NCI-H345 (cell line): ENCODE data around the gene OR51B6.
"Not testable (repeated sequence)": the region's sequence is repeated elsewhere in the genome, so short reads cannot be mapped to it uniquely, and the experiment has no call there.

Source experiments
- DNase-seq: peaks from one replicate; lab custom pipeline; 2025; lab: John Stamatoyannopoulos, UW

OR51B6 gene, protein sequence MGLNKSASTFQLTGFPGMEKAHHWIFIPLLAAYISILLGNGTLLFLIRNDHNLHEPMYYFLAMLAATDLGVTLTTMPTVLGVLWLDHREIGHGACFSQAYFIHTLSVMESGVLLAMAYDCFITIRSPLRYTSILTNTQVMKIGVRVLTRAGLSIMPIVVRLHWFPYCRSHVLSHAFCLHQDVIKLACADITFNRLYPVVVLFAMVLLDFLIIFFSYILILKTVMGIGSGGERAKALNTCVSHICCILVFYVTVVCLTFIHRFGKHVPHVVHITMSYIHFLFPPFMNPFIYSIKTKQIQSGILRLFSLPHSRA

DNA sequence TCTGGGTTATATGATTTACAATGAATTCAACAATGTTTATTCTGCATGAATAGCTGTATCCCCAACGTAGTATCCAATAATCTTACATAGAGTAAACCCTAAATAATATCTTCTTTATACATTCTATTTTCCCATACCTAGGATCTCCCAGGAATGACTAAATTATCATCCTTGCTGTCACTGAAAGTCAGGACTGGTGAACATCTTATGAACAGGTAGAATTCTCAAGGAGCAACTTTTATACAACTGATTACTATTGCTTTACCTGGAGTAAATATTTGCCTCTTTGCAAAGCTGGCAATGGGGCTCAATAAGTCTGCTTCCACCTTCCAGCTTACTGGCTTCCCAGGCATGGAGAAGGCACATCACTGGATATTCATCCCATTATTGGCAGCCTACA is at the start of gene OR51B6:
Gene OR51B6, plus strand, starts transcription at position 301 of the 400 bp plus-strand sequence. Its CDS starts 0 bp downstream, at position 301.
- DNase-seq, result no peak

DNA sequence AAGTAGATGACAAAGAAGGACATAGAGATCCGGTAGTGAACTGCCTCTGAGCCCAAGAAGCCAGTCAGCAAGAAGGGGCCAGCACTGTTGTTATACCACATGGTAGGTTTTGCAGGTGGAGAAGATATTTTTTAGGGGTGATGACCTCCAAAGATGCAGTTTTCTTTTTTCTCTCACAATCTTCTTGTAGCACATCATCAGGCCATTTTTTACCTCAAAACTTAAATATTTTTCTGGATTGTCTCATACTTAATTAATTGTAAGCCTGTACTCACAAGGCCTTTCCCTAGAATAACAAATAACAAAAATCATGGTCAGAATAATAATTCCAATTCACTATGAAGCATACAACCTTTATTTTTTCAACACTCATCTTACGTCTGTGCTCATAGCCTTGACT is 49.5 kb upstream of the OR51B6 start, which contains the start of gene OR51B4:
Gene OR51B4, minus strand, starts transcription at position 101 of the 400 bp plus-strand sequence. Its CDS starts 0 bp downstream, at position 101.
- no peak for DNase-seq

DNA sequence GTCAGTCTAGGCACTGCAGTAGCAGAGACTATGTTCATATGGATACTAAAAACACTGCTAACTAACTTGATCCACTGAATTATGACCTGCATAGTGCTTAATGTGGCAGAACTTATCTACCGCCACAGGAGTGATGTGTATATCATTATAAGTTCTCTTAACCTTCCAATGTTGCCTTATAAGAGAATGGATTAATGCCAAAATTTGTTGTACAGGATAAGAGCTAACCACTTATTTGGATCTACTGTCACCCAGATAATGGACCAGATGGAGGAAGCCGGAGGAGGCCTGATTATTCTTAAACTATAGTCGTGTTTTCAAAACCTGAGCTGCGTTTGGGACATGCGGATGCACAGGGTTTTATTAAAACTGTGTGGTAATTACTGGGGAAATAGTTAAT is 47.7 kb upstream of the OR51B6 start:
- no peak for DNase-seq

DNA sequence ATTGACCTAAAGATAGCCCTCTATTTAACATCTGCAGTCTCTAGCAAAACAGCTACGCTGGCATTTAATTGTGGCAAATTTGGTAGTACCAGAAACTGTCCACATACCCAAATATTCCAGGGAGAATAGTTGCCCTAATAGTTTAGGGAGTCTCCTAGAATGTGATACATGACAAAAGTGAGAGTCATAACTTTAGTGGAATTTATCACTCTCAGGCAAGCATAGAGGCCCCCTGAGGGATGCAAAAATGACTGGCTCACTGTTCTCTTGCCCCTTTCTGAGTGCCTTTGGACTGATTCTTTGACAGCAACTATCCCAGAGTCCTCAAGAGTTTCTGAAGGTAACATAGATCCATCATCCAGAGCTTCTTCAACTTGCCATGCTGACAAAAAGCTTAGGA is 47.3 kb upstream of the OR51B6 start:
- DNase-seq, result no peak

DNA sequence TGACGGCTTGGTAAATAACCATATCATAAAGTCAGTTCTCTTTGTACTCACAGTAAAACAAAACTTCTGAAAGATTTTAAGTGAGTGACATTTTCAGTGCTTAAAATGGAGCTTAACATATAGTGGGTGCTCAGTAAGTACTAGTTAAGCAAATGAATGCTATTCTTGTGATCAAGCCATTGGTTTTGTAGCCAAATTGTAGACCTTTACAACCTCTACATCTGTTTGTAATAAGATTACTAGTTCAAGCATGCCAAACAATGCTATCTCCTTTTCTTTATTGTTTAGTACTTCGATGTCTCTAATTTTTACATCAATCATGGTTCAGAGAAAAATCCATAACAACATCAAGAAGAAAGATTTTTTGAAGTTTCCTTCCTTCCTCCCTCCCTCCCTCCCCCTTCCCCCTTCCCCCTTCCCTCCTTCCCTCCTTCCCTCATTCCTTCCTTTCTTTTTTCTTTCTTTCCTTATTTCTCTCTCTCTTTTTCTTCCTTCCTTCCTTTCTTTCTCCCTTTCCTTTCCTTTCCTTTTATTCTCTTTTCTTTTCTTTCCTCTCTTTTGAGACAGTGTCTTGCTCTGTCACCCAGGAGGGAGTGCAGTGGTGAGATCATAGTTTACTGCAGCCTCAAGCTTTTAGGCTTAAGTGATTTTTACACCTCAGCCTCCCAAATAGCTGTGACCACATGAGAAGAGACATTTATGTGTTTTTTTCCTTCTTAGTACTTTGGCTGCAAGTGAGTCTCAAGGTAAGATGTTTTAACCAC is 43.9 kb upstream of the OR51B6 start:
- DNase-seq, result no peak

DNA sequence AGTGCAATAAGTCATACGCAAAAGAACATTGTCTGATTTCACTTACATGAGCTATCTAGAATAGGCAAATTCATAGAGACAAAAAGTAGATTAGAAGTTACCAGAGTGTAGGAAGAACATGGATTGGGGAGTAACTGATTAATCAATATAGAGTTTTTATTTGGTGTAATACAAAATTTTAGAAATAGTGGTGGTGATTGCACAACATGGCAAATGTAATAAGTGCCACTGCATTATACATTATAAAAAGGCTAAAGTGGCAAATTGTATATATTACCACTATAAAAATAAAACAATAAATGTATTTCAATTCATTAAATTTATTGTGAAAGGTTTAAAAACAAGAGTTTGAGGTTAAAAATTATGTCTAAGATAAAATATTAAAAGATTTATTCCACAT is 40.9 kb upstream of the OR51B6 start:
- DNase-seq, result no peak

DNA sequence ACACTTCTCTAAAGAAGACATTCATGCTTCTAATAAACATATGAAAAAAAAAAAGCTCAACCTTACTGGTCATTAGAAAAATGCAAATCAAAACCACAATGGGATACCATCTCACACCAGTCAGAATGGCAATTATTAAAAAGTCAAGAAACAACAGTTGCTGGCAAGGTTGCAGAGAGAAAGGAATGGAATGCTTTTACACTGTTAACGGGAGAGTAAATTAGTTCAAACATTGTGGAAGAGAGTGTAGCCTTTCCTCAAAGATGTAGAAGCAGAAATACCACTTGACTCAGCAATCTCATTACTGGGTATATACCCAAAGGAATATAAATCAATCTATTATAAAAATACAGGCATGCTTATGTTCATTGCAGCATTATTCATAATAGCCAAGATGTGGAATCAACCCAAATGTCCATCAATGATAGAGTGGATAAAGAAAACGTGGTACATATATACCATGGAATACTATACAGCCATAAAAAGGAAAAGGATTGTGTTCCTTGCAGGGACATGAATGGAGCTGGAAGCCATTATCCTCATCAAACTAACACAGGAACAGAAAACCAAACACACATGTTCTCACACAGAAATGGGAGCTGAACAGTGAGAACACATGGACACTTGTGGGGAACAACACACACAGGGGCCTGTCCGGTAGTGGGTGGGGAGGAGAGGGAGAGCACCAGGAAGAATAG is 37.8 kb upstream of the OR51B6 start:
- DNase-seq, result not testable (repeated sequence)

DNA sequence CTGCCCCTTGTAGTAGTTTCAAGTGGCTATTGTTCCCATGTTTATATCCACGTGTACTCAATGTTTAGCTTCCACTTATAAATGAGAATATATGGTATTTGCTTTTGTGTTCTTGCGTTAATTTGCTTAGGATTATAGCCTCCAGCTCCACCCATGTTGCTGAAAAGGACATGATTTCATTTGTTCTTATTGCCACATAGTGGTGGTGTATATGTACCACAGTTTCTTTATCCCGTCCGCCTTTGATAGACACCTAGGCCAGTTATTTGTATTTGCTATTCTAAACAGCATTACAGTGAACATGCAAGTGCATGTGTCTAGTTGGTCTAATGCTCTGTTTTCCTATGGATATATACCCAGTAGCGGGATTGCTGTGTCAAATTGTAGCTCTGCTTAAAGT is 34.0 kb upstream of the OR51B6 start:
- peak; percentile 10 for DNase-seq

DNA sequence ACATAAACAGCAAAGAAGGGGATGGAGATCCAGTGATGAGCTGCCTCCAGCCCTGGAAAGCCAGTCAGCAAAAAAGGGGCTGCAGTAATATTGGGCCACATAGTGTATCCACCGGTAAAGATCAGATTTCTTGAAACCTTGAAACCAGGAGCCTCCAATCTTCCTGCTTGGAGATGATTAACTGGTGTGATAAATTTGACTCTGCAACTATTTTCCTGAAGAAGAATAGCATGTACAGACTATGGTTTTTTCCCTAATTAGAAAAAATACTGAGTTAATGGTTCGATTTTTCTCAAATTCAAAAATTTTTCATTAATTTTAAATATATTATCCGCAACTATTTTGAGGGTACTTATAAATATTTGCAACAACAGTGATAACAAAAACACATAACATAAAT is 27.1 kb upstream of the OR51B6 start, which contains the start of gene OR51B2:
Gene OR51B2, minus strand, starts transcription at position 101 of the 400 bp plus-strand sequence. Its CDS starts 0 bp downstream, at position 101.
- DNase-seq, result no peak

DNA sequence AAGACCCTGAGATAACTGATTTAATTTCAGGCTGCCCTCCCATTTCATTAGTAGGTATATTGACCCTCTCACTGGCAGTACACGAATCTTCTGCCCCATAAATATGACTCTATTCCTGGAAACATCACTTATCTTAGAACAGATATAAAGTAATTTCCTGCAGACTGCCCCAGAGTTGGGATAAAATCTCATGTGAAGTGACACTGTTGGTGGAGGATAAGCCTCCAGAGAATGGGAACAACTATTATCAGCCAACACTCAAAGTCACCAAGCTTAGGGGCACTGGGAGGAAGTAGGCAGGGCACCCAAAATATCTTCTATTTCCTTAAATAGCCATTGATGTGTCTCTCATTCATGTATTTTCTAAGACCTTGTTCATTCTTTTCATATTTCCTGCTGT is 16.1 kb upstream of the OR51B6 start:
- DNase-seq, result no peak

DNA sequence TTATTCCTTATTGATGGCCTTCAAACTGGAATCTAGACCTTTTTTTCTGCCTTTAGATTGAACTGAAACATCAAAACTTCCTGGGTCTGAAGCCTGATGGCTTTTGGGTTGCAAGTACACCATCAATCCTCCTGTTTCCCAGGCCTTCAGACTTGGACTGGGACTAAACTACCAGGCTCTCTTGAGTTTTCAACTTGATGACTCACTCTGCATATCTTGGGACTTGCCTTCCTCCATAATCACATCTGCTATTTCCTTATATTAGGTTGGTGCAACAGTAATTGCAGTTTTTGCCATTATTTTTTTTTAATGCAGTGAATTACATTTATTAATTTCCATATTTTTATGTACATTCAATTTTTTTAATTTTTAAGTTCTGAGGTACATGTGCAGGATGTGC is 15.0 kb upstream of the OR51B6 start:
- DNase-seq, result no peak

DNA sequence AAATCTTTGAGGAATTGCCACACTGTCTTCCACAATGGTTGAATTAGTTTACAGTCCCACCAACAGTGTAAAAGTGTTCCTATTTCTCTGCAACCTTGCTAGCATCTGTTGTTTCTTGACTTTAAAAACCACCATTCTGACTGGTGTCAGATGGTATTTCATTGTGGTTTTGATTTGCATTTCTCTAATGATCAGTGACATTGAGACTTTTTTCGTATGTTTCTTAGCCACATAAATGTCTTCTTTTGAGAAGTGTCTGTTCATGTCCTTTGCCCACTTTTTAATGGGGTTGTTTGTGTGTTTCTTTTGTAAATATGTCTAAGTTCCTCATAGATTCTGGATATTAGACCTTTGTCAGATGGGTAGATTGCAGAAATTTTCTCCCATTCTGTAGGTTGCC is 14.1 kb upstream of the OR51B6 start:
- not testable (repeated sequence) for DNase-seq

DNA sequence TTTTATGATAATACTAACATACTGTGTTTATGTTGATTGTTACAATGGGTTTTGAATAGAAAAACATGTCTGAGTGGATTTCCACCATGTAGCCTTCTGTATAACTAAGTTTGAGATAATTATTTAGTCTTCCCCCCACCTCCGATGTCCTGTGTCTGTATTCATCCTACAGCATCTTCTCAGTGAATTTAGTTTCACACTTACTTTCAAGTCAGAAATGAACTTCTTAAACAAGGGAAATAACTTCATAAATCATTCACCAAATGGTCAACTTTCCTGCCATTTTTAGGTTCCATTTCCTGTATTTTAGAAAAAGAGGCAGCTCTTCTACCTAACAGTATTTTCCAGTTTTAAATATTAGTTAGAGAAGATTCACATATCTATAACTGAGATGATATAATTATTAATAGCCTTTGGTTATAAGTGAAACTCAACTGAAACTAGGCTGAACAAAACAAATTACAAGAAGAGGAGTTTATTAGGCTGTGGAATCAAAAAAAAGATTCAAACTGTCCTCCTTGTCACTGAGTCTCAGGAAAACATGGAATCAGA is 11.5 kb upstream of the OR51B6 start:
- DNase-seq, result no peak

DNA sequence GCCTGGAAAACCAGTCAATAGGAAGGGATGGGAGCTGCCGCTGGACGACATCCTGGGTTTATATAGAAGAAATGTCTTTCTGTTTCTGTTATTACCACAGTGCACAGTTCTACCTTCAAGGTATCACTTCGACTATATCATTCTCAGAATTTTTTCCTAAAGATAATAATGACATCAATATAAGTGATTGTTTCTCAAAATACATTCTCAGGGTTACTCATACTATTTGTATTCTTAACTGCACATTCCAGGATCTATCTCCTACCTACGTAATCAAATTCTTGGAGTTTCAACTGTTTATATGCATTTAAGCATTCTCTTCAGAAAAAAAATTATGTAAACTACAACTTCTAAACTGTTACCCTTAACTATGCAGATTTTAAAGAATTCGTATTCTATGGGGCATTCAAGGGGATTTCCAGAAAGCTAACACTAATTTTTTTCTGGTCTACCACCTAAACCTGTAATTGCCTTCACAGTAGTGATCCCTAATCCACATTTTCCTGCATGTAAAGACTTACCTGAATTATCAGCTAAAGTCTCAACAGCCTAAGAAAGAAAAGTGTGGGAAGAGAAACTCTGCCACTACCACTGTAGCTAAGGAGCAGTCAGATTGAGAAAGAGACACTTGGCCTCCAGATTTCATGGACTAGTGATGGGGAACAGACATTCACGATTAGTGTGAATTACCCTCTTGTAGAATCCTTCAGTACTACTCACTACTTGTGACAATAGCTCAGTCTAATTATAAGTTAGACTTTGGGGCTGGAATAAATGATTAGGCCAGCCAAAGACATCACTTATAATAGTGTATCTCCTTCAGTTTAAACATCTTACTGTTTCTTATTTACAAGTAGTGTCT is 7.6 kb upstream of the OR51B6 start, which contains the start of gene OR51B5:
Gene OR51B5, minus strand, starts transcription at position 51 of the 862 bp plus-strand sequence. Its CDS starts 0 bp downstream, at position 51.
- no peak for DNase-seq

DNA sequence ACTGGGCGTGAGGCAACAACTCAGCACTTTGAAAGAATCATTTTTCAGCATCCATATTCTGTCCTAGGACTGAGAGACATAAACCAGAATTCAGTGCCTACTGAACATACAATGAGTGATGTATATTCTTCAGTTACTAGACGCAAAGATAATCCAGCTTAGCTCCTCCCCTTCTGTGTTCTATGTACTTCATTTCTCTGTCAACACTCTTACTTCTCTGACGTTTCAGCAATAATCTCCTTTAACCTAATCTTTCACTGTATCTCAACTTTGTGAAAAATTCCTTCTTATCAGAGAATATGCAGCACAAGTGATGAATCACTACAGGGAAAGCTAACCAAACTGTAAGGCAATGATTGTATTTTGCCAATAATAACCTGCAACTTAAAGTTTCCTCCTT is 5.5 kb upstream of the OR51B6 start:
- no peak for DNase-seq

DNA sequence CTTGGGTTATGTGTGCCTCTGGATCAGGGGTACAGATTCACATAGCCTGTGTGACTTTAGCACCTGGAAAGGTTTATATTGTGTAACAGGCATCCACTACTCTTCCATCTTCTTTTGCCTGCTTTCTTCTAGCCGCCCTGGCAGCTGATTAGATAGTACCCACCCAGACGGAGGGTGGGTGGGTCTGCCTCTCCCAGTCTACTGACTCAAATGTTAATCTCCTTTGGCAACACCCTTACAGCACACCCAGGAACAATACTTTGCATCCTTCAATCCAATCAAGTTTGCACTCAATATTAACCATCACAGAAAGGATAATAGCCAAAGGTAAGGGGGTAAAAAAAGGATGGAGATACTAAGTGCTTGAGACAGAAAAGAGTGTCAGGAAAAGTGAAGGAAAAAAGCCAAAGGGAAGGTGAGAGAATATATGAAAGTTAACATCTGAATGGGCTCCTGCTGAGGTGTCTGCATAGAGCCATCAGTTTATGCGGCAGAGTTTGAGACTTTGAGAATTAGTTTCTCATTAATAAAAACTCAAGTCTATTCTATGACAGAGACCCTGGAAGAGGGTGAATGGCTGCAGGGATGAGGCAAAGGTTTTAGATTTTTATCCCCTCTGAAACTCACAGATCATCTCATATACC is 2.6 kb upstream of the OR51B6 start:
- DNase-seq, result no peak

DNA sequence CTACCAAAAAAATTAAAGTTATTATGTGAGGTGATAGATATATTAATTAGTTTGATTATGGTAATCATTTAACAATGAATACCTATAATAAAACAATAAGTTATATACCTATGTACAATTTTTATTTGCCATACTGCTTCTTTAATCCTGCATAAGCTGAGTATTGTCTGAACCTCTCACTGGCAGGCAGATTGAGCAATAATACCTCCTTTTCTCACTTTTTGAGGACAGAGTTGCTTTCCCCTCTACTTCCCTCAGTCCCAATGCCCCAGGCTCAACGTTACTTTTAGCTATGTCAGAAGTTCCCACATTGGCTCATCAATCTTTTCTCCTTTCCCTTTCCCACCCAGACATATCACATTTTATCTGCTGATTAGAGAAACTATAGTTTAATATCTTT is 1.8 kb upstream of the OR51B6 start:
- DNase-seq, result no peak

DNA sequence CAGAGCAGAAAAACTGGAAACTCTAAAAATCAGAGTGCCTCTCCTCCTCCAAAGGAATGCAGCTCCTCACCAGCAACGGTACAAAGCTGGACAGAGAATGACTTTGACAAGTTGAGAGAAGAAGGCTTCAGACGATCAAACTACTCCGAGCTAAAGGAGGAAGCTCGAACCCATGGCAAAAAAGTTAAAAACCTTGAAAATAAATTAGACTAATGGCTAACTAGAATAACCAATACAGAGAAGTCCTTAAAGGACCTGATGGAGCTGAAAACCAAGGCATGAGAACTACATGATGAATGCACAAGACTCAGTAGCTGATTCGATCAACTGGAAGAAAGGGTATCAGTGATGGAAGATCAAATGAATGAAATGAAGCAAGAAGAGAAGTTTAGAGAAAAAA is 4.7 kb downstream of the OR51B6 start:
- DNase-seq, result not testable (repeated sequence)

DNA sequence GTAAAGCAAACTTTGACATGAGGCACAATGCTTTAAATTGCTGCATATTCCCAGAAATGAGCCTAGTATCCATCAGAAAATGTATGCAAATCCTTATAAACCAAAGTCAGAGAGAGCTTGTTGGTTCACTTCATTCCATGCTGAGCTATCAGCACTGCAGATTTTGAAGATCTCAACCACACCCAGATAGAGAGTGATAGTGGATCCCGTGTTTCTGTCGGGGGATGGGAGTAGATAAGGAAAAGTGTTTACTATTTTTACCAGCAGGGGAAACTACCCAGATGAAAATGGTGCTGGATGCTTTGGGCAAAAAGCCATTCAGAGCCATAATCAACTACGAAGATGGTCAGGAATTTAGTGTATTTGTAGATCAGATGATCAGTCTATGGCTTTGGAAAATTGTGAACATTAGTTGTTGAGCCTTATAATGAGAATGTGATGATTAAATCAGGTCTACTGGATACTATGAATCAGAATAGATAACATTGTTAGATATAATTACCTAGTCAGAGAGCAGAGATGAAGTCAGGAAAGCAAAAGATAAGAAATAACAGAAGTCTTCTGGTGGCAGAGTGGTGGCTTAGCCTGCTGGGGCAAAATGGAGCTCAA is 10.8 kb downstream of the OR51B6 start:
- no peak for DNase-seq

DNA sequence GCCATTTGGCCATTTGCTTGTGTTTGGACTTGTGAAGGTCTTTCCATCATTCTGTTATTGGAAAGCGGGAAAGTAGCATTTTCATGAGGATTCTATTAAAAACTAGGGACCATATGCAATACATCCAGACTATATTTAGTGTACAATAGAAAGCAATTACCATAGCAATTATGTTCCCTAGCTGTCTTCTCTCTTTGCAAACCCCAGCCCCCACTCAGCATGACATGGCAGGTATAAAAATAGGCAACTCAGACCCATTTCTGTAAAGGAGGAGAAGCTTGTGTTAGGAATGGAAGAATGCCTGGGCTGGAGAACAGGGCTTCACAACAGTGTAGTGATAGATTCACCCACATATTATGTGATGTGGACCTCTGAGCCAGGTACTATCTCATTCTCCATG is 12.4 kb downstream of the OR51B6 start:
- DNase-seq, result no peak
